GM12864 (cell line): ENCODE results near the gene KRTDAP.
A peak's percentile ranks its signal among the peaks of the same experiment; 100 is the strongest.
"Not testable (repeated sequence)": the region's sequence is repeated elsewhere in the genome, so short reads cannot be mapped to it uniquely, and the experiment has no call there.

Experiments used
- DNase-seq: peaks from one replicate; pipeline ENCODE4 v3.0.0-alpha.2; 2011; ENCODE audit warnings: low read depth
- H3K4me3 ChIP-seq: 2 replicates; pipeline ENCODE4 v1.5.1; 2011; ENCODE audit warnings: mild to moderate bottlenecking, low read depth, low read length, control low read depth
- CTCF ChIP-seq: IDR thresholded peaks from 2 replicates; pipeline ENCODE4 v1.5.1; 2011; ENCODE audit warnings: low read depth, mild to moderate bottlenecking, moderate library complexity, low read length, control low read depth, inconsistent platforms; ENCODE audit errors: missing control alignments

Gene KRTDAP

GRCh38 chr19:35471946-35472345 lies 18.3 kb downstream of the KRTDAP start:
- no peak for TF ChIP-seq CTCF
- H3K4me3 ChIP-seq = no peak overlapping the region
- DNase-seq = no peak

- DNase-seq, H3K4me3 ChIP-seq: not testable (repeated sequence)
Observed at GRCh38 chr19:35471075-35471474, 19.2 kb downstream of the KRTDAP start.

- TF ChIP-seq CTCF = no peak
- no peak overlapping the region for H3K4me3 ChIP-seq
- no peak for DNase-seq
Observed at GRCh38 chr19:35470128-35470527, 20.1 kb downstream of the KRTDAP start.

- peak; percentile 92 for TF ChIP-seq CTCF
- DNase-seq = peak; percentile 68
Observed at GRCh38 chr19:35468637-35469036, 21.6 kb downstream of the KRTDAP start.

GRCh38 chr19:35466259-35466658 lies 24.0 kb downstream of the KRTDAP start:
- no peak for TF ChIP-seq CTCF
- no peak for DNase-seq
- no peak overlapping the region for H3K4me3 ChIP-seq

More at GRCh38 chr19:35468637-35469036, 21.6 kb downstream of the KRTDAP start:
- H3K4me3 ChIP-seq = no peak overlapping the region

- not testable (repeated sequence) for H3K4me3 ChIP-seq, DNase-seq
Observed at GRCh38 chr19:35462956-35463355, 27.3 kb downstream of the KRTDAP start.

- peak; percentile 87 for DNase-seq
Observed at GRCh38 chr19:35462476-35462953, 27.7 kb downstream of the KRTDAP start.

GRCh38 chr19:35461788-35462187 lies 28.5 kb downstream of the KRTDAP start:
- H3K4me3 ChIP-seq, DNase-seq: not testable (repeated sequence)

More at GRCh38 chr19:35462476-35462953, 27.7 kb downstream of the KRTDAP start:
- H3K4me3 ChIP-seq = no peak overlapping the region
- TF ChIP-seq CTCF = no peak

GRCh38 chr19:35461060-35461459 lies 29.2 kb downstream of the KRTDAP start:
- TF ChIP-seq CTCF = no peak
- H3K4me3 ChIP-seq = no peak overlapping the region
- DNase-seq = no peak
